GM12878 (cell line): Measurements from ENCODE around the gene TMC8. TPM values are rescaled to one million over a fixed set of nuclear protein-coding genes. Genes with fewer than 3 reads are reported as not detected.

Experiments used
- CREM ChIP-seq: IDR thresholded peaks from 2 replicates; pipeline ENCODE4 v1.6.1; 2014; ENCODE audit warnings: antibody characterized with exemption, low read depth
- HCFC1 ChIP-seq: fragments of 150-350 bp; IDR thresholded peaks from 2 replicates; pipeline ENCODE4 v1.6.1; 2014; ENCODE audit warnings: low read length
- JUNB ChIP-seq: IDR thresholded peaks from 2 replicates; pipeline ENCODE4 v1.6.1; 2016; ENCODE audit warnings: antibody characterized with exemption, mild to moderate bottlenecking
- MEF2B ChIP-seq: fragments of 450-650 bp; IDR thresholded peaks from 2 replicates; pipeline ENCODE4 v1.6.1; 2018; ENCODE audit warnings: mild to moderate bottlenecking, moderate library complexity; ENCODE audit not compliant: partially characterized antibody, poor library complexity, severe bottlenecking
- PBX3 ChIP-seq: IDR thresholded peaks from 2 replicates; pipeline ENCODE4 v1.6.1; 2011; ENCODE audit warnings: mild to moderate bottlenecking, low read depth, low read length, moderate library complexity; ENCODE audit not compliant: insufficient replicate concordance
- PML ChIP-seq: IDR thresholded peaks from 2 replicates; pipeline ENCODE4 v1.6.1; 2012; ENCODE audit warnings: low read length, inconsistent platforms
- POU2F2 ChIP-seq: IDR thresholded peaks from 3 replicates; pipeline ENCODE4 v1.6.1; 2011; ENCODE audit warnings: low read depth, mild to moderate bottlenecking, low read length, borderline replicate concordance
- RAD51 ChIP-seq: fragments of 450-650 bp; IDR thresholded peaks from 2 replicates; pipeline ENCODE4 v1.6.1; 2016; ENCODE audit warnings: moderate library complexity, mild to moderate bottlenecking, inconsistent platforms
- RUNX3 ChIP-seq: IDR thresholded peaks from 2 replicates; pipeline ENCODE4 v1.6.1; 2012; ENCODE audit warnings: low read length, inconsistent platforms
- SREBF1 ChIP-seq: IDR thresholded peaks from 2 replicates; pipeline ENCODE4 v1.6.1; 2012; ENCODE audit warnings: mild to moderate bottlenecking, low read length
- YBX1 ChIP-seq: fragments of 450-650 bp; IDR thresholded peaks from 2 replicates; pipeline ENCODE4 v1.6.1; 2016; ENCODE audit warnings: antibody characterized with exemption
- ZNF687 ChIP-seq: fragments of 450-650 bp; IDR thresholded peaks from 2 replicates; pipeline ENCODE4 v1.6.1; 2017; ENCODE audit warnings: mild to moderate bottlenecking, moderate library complexity
- ZSCAN29 ChIP-seq: fragments of 450-650 bp; IDR thresholded peaks from 2 replicates; pipeline ENCODE4 v1.6.1; 2017; ENCODE audit warnings: mild to moderate bottlenecking, moderate library complexity
- polyA plus RNA-seq, 11 experiments: library from polyadenylated mRNA; depleted of rRNA in 4 of 11; unstranded in 6 of 11; stranded (reverse) in 5 of 11; fragments of >200 nt; fragmentation: Nextera tagmentation in 4 of 11; fragmentation: Illumina TruSeq in 1 of 11; extraction: Ambion mirVana in 4 of 11; extraction: Trizol in 1 of 11; gene quantifications; 1 replicate in 1 of 11; 2 replicates in 10 of 11; pipeline versions ENCODE4 v1.2.1 to v1.2.3, GENCODE V29; 2011 to 2016; ENCODE audit warnings: inconsistent platforms in 2 of 11, missing spikeins in 2 of 11, low read depth in 1 of 11
- total RNA-seq, 4 experiments: library from RNA; depleted of rRNA in 3 of 4; stranded (reverse); fragments of >200 nt in 3 of 4; fragmentation: Illumina TruSeq in 1 of 4; extraction: Trizol in 1 of 4; gene quantifications; 2 replicates each; pipeline versions ENCODE4 v1.2.1 to v1.2.3, GENCODE V29; 2013 to 2021
- TF ChIP-seq, protein P1 (sequence below): fragments of 450-650 bp; IDR thresholded peaks from 2 replicates; pipeline ENCODE4 v1.6.1; 2017; ENCODE audit warnings: borderline replicate concordance
- TF ChIP-seq, protein P2 (sequence below): fragments of 450-650 bp; IDR thresholded peaks from 2 replicates; pipeline ENCODE4 v1.6.1; 2016; ENCODE audit warnings: mild to moderate bottlenecking, moderate library complexity, borderline replicate concordance
- TF ChIP-seq, protein P3 (sequence below): IDR thresholded peaks from 2 replicates; pipeline ENCODE4 v1.6.1; 2011; ENCODE audit warnings: borderline replicate concordance, low read depth, mild to moderate bottlenecking, moderate library complexity, low read length; ENCODE audit not compliant: insufficient read depth, poor library complexity, severe bottlenecking
- TF ChIP-seq, protein P4 (sequence below): fragments of 450-650 bp; IDR thresholded peaks from 2 replicates; pipeline ENCODE4 v1.6.1; 2017; ENCODE audit warnings: low read depth, mild to moderate bottlenecking, moderate library complexity

TMC8 gene
- total and polyA plus RNA-seq, 10 of the 15 experiments (the other 5 are each of a cell fraction or from before 2014, with no cell fraction given), result 2.7 to 128 (median 40.0) TPM

GRCh38 chr17:78175643-78175981 is 45.0 kb downstream of the TMC8 start (continued):
- TF ChIP-seq, protein P1, sequence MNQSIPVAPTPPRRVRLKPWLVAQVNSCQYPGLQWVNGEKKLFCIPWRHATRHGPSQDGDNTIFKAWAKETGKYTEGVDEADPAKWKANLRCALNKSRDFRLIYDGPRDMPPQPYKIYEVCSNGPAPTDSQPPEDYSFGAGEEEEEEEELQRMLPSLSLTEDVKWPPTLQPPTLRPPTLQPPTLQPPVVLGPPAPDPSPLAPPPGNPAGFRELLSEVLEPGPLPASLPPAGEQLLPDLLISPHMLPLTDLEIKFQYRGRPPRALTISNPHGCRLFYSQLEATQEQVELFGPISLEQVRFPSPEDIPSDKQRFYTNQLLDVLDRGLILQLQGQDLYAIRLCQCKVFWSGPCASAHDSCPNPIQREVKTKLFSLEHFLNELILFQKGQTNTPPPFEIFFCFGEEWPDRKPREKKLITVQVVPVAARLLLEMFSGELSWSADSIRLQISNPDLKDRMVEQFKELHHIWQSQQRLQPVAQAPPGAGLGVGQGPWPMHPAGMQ, result no peak
- TF ChIP-seq CREM, result no peak
- TF ChIP-seq PML, result 0 out of 2 replicates have a peak, but pooled peaks have one; percentile 20
- TF ChIP-seq ZSCAN29, result no peak
- TF ChIP-seq, protein P2, sequence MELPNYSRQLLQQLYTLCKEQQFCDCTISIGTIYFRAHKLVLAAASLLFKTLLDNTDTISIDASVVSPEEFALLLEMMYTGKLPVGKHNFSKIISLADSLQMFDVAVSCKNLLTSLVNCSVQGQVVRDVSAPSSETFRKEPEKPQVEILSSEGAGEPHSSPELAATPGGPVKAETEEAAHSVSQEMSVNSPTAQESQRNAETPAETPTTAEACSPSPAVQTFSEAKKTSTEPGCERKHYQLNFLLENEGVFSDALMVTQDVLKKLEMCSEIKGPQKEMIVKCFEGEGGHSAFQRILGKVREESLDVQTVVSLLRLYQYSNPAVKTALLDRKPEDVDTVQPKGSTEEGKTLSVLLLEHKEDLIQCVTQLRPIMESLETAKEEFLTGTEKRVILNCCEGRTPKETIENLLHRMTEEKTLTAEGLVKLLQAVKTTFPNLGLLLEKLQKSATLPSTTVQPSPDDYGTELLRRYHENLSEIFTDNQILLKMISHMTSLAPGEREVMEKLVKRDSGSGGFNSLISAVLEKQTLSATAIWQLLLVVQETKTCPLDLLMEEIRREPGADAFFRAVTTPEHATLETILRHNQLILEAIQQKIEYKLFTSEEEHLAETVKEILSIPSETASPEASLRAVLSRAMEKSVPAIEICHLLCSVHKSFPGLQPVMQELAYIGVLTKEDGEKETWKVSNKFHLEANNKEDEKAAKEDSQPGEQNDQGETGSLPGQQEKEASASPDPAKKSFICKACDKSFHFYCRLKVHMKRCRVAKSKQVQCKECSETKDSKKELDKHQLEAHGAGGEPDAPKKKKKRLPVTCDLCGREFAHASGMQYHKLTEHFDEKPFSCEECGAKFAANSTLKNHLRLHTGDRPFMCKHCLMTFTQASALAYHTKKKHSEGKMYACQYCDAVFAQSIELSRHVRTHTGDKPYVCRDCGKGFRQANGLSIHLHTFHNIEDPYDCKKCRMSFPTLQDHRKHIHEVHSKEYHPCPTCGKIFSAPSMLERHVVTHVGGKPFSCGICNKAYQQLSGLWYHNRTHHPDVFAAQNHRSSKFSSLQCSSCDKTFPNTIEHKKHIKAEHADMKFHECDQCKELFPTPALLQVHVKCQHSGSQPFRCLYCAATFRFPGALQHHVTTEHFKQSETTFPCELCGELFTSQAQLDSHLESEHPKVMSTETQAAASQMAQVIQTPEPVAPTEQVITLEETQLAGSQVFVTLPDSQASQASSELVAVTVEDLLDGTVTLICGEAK, result no peak
- peak; percentile 4; the same call in 1 of the 3 replicates for TF ChIP-seq POU2F2
- no peak for TF ChIP-seq JUNB
- no peak for TF ChIP-seq HCFC1
- TF ChIP-seq PBX3, result no peak
- no peak for TF ChIP-seq SREBF1
- TF ChIP-seq MEF2B, result no peak
- TF ChIP-seq, protein P3, sequence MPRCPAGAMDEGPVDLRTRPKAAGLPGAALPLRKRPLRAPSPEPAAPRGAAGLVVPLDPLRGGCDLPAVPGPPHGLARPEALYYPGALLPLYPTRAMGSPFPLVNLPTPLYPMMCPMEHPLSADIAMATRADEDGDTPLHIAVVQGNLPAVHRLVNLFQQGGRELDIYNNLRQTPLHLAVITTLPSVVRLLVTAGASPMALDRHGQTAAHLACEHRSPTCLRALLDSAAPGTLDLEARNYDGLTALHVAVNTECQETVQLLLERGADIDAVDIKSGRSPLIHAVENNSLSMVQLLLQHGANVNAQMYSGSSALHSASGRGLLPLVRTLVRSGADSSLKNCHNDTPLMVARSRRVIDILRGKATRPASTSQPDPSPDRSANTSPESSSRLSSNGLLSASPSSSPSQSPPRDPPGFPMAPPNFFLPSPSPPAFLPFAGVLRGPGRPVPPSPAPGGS, result no peak
- TF ChIP-seq, protein P4, sequence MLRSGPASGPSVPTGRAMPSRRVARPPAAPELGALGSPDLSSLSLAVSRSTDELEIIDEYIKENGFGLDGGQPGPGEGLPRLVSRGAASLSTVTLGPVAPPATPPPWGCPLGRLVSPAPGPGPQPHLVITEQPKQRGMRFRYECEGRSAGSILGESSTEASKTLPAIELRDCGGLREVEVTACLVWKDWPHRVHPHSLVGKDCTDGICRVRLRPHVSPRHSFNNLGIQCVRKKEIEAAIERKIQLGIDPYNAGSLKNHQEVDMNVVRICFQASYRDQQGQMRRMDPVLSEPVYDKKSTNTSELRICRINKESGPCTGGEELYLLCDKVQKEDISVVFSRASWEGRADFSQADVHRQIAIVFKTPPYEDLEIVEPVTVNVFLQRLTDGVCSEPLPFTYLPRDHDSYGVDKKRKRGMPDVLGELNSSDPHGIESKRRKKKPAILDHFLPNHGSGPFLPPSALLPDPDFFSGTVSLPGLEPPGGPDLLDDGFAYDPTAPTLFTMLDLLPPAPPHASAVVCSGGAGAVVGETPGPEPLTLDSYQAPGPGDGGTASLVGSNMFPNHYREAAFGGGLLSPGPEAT, result no peak
- TF ChIP-seq RAD51, result no peak
- no peak for TF ChIP-seq RUNX3
- no peak for TF ChIP-seq ZNF687
- TF ChIP-seq YBX1, result no peak
